BE2C (cell line): ENCODE measurements around the gene EVA1A.

Experiments
- DNase-seq: peaks from one replicate; pipeline ENCODE4 v3.0.0-alpha.2; 2020
- H3K27me3 ChIP-seq: fragments of 250-450 bp; sonication (Bioruptor Pico); 2 replicates; pipeline ENCODE4 v1.5.1; 2020; ENCODE audit warnings: mild to moderate bottlenecking
- H3K36me3 ChIP-seq: fragments of 250-450 bp; sonication (Bioruptor Pico); 2 replicates; pipeline ENCODE4 v1.5.1; 2020; ENCODE audit warnings: mild to moderate bottlenecking
- H3K4me1 ChIP-seq: fragments of 250-450 bp; sonication (Bioruptor Pico); 2 replicates; pipeline ENCODE4 v1.5.1; 2020
- H3K4me3 ChIP-seq: 2 replicates; pipeline ENCODE4 v1.5.1; 2011; ENCODE audit warnings: low read depth, low read length
- H3K9me3 ChIP-seq: fragments of 250-450 bp; sonication (Bioruptor Pico); 2 replicates; pipeline ENCODE4 v1.5.1; 2020
- TF ChIP-seq, protein P1 (sequence below): IDR thresholded peaks from 2 replicates; pipeline ENCODE4 v1.5.1; 2012; ENCODE audit warnings: mild to moderate bottlenecking, low read depth, low read length

The EVA1A gene

DNA sequence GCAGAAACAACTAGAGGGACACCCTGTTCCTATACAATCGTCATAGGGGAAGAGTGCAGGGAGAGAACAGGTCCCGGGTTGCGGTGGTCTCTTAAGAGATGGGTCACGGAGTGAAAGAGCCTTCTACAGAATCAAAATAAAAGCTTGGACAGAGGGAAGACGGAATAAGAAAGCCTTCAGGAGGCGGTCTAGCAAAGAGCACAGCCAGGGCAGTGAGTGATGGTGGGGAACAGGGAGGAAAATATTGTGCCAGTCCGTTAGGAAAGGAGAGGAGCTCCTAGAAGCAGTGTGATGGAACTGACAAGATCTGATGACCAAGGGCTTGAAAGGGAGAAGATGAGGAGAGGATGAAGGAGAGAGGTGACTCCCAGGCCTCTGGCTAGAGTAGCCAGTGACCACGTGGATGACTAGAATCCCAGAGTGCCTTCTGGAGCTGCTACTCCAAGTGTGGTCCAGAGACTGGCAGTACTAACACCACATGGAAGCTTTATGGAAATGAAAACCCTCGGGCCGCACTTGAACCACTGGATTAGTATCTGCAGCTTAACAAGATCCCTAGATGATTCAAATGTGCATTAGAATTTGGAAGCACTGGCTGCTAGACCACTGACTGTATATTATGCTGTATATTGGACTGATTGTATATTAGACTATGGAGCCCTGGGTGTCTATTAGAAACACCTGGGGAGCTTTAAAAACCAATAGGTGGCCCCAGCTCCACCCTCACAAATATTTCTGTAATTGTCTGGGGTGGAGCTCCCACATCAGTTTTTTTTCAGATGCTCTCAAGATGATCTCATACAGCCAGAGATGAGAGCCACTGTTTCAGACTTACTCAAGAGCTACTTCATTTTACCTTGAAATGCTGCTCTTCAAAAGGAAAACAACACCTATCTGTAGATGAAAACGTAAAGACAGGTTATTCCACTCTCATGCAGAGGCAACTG is 1.1 kb upstream of the EVA1A start:
- no peak overlapping the region for H3K4me3 ChIP-seq
- DNase-seq, result no peak
- TF ChIP-seq, protein P1, sequence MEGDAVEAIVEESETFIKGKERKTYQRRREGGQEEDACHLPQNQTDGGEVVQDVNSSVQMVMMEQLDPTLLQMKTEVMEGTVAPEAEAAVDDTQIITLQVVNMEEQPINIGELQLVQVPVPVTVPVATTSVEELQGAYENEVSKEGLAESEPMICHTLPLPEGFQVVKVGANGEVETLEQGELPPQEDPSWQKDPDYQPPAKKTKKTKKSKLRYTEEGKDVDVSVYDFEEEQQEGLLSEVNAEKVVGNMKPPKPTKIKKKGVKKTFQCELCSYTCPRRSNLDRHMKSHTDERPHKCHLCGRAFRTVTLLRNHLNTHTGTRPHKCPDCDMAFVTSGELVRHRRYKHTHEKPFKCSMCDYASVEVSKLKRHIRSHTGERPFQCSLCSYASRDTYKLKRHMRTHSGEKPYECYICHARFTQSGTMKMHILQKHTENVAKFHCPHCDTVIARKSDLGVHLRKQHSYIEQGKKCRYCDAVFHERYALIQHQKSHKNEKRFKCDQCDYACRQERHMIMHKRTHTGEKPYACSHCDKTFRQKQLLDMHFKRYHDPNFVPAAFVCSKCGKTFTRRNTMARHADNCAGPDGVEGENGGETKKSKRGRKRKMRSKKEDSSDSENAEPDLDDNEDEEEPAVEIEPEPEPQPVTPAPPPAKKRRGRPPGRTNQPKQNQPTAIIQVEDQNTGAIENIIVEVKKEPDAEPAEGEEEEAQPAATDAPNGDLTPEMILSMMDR, result no peak

DNA sequence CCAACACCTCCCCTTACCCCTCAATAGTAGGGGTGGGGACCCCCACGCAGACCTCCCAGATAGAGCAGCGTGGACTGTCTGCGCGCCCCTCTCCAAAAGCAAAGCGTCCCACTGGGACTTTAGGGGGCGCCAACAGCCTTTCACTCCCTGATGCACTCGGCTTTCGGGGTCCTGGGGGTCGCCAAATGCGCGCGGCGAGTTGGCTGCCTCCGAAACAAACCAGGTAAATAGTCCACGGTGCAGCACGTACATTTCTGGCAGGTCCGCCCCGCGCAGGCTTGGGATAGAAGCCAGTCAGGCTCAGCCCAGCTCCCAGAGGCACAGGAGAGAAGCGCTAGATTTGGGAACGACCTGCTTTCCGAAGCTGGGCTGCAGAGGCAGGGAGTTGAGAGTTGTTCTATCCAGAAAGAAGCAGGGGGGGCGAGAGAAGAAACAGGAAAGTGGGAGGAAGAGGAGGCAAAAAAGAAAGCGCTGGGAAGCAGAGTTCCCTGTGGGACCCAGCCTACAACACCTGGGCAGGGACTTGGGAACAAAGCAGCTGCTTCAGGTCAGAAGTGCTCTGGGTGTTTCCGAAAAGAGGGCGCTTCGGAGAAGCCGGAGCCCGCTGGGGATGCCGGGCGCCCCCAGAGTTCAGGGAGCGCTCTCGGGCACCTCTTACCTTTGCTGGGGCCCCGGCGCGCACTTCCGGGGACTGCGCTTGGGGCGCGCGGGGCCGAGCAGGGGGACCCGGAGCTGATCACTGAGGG is 544 bp downstream of the EVA1A start:
- TF ChIP-seq, protein P1, result no peak
- H3K4me1 ChIP-seq, result no peaks in the 10 kb centered on the region
- no peak overlapping the region for H3K4me3 ChIP-seq
- peaks cover 26% of the 10 kb centered on the region for H3K27me3 ChIP-seq
- H3K9me3 ChIP-seq, result no peaks in the 10 kb centered on the region
- H3K36me3 ChIP-seq, result no peaks in the 10 kb centered on the region
- no peak for DNase-seq

More for the DNA sequence above, 1.1 kb upstream of the EVA1A start:
- Histone ChIP-seq H3K4me1 (no peaks in the 10 kb centered on the region), H3K36me3 (no peaks in the 10 kb centered on the region), H3K9me3 (no peaks in the 10 kb centered on the region), H3K27me3 (peaks cover 26% of the 10 kb centered on the region)

DNA sequence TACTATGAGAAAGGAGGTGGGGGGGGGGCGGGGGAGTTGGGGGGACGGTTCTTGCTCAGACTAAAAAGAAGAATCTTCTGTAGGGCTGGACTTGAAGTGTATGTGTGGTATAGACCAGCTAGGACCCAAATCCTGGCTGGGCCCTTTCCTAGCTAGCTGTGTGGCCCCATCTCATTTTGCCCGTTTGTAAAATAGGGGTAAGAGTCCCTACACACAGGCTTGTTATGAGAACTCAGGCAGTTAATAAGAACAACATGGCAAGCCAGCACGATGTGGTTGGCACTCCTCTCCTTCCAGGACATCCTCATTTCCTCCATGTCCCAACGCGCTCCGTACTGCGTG is 1.1 kb downstream of the EVA1A start:
- H3K4me3 ChIP-seq, result no peak overlapping the region
- H3K4me1 ChIP-seq, result no peaks in the 10 kb centered on the region
- H3K9me3 ChIP-seq, result no peaks in the 10 kb centered on the region
- H3K36me3 ChIP-seq, result no peaks in the 10 kb centered on the region
- peaks cover 26% of the 10 kb centered on the region for H3K27me3 ChIP-seq
- TF ChIP-seq, protein P1, result no peak
- no peak for DNase-seq

DNA sequence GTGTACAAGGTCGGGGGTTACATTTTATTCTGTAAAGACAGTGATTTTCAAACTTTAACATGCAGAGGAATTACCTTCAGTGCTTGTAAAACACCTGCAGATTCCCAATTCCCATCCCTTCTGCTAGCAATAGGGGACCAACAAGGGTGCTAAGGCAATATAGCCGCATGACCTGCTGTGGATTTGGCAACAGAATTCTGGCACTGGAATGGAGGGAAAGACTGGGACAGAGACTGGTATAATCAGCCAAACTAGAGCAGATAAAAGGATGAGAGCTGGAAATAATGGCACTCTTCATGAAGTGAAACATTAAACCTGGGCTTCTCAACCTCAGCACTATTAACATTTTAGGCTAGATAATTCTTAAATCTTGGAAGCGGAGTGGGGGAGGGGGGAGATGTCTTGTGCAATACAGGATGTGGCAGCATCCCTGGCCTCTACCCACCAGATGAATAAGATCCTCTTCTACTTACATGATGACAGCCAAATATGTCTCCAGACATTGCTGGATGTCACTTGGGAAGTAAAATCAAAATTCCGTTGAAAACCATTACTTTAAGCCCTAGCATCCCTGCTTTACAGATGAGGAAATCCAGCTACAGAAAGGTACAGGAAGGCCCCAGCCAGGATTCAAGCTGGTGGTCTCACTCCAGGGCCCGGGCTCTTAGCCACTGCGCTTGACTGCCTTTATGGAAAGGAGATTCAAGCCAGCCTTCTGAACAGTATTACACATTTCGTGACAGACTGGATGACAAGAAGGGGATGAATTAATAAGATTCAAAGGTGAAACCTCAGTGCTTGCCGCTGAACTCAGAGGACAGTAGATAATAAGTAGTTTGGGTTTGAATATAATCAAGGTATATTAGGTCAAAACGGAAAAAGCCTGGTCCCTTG is 1.7 kb downstream of the EVA1A start:
- Histone ChIP-seq H3K4me1 (no peaks in the 10 kb centered on the region), H3K9me3 (no peaks in the 10 kb centered on the region), H3K27me3 (peaks cover 26% of the 10 kb centered on the region), H3K36me3 (no peaks in the 10 kb centered on the region), H3K4me3 (no peak overlapping the region)
- TF ChIP-seq, protein P1, result no peak
- no peak for DNase-seq

DNA sequence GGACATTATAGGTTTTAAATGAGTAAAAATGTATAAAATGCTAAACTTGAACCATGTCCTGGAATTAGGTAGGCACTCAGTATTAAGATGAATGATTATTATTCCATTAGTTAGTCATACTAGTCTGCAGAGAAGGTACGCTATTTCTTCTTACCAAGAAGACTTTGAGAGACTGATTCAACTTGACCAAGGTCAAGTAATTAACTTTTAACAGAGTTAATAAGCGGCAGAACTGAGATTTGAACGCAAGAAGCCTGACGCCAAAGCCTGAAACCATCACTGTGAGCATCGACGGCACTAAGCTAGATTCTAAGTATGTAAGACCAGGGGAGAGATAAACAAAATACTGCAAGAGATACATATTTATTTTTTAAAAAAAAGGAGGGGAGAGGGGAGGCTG is 2.6 kb downstream of the EVA1A start:
- Histone ChIP-seq H3K27me3 (peaks cover 26% of the 10 kb centered on the region), H3K36me3 (no peaks in the 10 kb centered on the region), H3K9me3 (no peaks in the 10 kb centered on the region), H3K4me3 (no peak overlapping the region), H3K4me1 (no peaks in the 10 kb centered on the region)
- TF ChIP-seq, protein P1, result no peak
- DNase-seq, result no peak
